ENCODE data around the gene PPP5C. TPM values are rescaled to one million over a fixed set of nuclear protein-coding genes. Genes with fewer than 3 reads are reported as not detected.

PPP5C gene
- total and polyA plus RNA-seq, 4 donors, result 19.0 to 50.5 (median 28.3) TPM

DNA sequence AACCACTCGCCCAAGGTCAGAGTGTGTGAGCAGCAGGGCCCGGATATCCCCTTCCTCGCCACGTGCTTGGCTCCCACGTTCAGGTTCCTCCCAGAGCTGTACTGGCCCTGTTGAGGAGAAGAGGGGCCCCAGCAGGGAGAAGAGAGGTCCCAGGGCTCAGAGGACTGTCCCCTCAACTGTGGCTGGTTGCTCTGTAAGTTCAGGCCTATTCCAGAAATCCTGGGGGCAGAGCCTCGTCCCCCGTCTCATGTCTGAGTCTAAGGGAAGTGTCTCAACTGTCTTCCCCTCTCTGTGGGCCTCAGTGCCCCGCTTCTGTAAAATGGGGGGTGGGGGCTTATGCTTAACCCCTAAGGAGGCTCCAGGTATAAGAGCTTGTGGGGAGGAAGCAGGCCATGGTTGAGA is 3.9 kb downstream of the PPP5C start:
- TF ChIP-seq HNF4A (conservative IDR thresholded peaks at IDR 0.05), result no peak
- TF ChIP-seq YY1 (IDR thresholded peaks at IDR 0.05), result no peak
- no peak for TF ChIP-seq EGR1 (IDR thresholded peaks at IDR 0.05; ENCODE audit: low read depth in 2 of 2)
- TF ChIP-seq HNF4G (IDR thresholded peaks at IDR 0.05), result no peak
- TF ChIP-seq FOXA1 (IDR thresholded peaks at IDR 0.05), result no peak
- TF ChIP-seq, protein P1, sequence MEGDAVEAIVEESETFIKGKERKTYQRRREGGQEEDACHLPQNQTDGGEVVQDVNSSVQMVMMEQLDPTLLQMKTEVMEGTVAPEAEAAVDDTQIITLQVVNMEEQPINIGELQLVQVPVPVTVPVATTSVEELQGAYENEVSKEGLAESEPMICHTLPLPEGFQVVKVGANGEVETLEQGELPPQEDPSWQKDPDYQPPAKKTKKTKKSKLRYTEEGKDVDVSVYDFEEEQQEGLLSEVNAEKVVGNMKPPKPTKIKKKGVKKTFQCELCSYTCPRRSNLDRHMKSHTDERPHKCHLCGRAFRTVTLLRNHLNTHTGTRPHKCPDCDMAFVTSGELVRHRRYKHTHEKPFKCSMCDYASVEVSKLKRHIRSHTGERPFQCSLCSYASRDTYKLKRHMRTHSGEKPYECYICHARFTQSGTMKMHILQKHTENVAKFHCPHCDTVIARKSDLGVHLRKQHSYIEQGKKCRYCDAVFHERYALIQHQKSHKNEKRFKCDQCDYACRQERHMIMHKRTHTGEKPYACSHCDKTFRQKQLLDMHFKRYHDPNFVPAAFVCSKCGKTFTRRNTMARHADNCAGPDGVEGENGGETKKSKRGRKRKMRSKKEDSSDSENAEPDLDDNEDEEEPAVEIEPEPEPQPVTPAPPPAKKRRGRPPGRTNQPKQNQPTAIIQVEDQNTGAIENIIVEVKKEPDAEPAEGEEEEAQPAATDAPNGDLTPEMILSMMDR (IDR thresholded peaks at IDR 0.05; ENCODE audit: low read depth, low read length, missing input control), result no peak
- no peak for TF ChIP-seq GABPA (IDR thresholded peaks at IDR 0.05 in 1 of 2, conservative IDR thresholded peaks at IDR 0.05 in 1 of 2)
- TF ChIP-seq, protein P2, sequence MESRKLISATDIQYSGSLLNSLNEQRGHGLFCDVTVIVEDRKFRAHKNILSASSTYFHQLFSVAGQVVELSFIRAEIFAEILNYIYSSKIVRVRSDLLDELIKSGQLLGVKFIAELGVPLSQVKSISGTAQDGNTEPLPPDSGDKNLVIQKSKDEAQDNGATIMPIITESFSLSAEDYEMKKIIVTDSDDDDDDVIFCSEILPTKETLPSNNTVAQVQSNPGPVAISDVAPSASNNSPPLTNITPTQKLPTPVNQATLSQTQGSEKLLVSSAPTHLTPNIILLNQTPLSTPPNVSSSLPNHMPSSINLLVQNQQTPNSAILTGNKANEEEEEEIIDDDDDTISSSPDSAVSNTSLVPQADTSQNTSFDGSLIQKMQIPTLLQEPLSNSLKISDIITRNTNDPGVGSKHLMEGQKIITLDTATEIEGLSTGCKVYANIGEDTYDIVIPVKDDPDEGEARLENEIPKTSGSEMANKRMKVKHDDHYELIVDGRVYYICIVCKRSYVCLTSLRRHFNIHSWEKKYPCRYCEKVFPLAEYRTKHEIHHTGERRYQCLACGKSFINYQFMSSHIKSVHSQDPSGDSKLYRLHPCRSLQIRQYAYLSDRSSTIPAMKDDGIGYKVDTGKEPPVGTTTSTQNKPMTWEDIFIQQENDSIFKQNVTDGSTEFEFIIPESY (IDR thresholded peaks at IDR 0.05), result no peak
- no peak for TF ChIP-seq TAF1 (conservative IDR thresholded peaks at IDR 0.05)
- TF ChIP-seq NR2F2 (IDR thresholded peaks at IDR 0.05), result no peak
- no peak for TF ChIP-seq RXRA (IDR thresholded peaks at IDR 0.05)
- TF ChIP-seq ATF3 (IDR thresholded peaks at IDR 0.05), result no peak
- no peak for TF ChIP-seq RAD21 (IDR thresholded peaks at IDR 0.05)
- TF ChIP-seq SP1 (IDR thresholded peaks at IDR 0.05), result no peak
- no peak for TF ChIP-seq REST (IDR thresholded peaks at IDR 0.05)
- TF ChIP-seq FOXA2 (IDR thresholded peaks at IDR 0.05), result no peak
- TF ChIP-seq MAX (IDR thresholded peaks at IDR 0.05), result no peak
- TF ChIP-seq JUND (IDR thresholded peaks at IDR 0.05), result no peak
- H3K9ac ChIP-seq (ENCODE audit: low read depth in 1 of 2, low read length in 2 of 2), result peak overlapping the region in 1 of 2 donors; percentile 52
- WGBS, result 53% methylated on average over 8 of the region's 8 CpGs
- DNase-seq (ENCODE audit: low spot score), result no peak
- no peaks in the 10 kb centered on the region for H3K27me3 ChIP-seq (ENCODE audit: control insufficient read depth in 4 of 4, insufficient read depth in 4 of 4, low read length in 3 of 4)
- H3K9me3 ChIP-seq (ENCODE audit: control insufficient read depth in 4 of 4, low read length in 3 of 4), result no peaks in the 10 kb centered on the region
- H3K4me3 ChIP-seq (ENCODE audit: low read depth in 1 of 3, low read length in 3 of 3), result no peak overlapping the region
- peaks cover 22 to 72% (median 56%) of the 10 kb centered on the region in 4 donors for H3K4me1 ChIP-seq (ENCODE audit: control insufficient read depth in 4 of 4, insufficient read depth in 4 of 4, low read length in 3 of 4)
- peaks cover 0 to 6% (median 1%) of the 10 kb centered on the region in 4 donors for H3K36me3 ChIP-seq (ENCODE audit: control insufficient read depth in 4 of 4, insufficient read depth in 3 of 4, low read depth in 1 of 4, low read length in 3 of 4)
- H3K27ac ChIP-seq (ENCODE audit: low read depth in 1 of 2, low read length in 2 of 2), result peak overlapping the region; percentile 63 to 69

Data from liver (tissue), 9 donors.